Measurements from ENCODE around the gene TMEM248. TPM values are rescaled to one million over a fixed set of nuclear protein-coding genes. Genes with fewer than 3 reads are reported as not detected.
"Not testable (repeated sequence)": the region's sequence is repeated elsewhere in the genome, so short reads cannot be mapped to it uniquely, and the experiment has no call there.

The TMEM248 gene
- total RNA-seq, 1 donor from 2014 or later, result 98.0 TPM

GRCh38 chr7:66913118-66914037 is 7.6 kb upstream of the TMEM248 start:
- Histone ChIP-seq H3K4me1 (ENCODE audit: insufficient read depth, low read length) (no peaks in the 10 kb centered on the region), H3K27ac (ENCODE audit: low read depth, low read length) (no peak overlapping the region), H3K4me2 (ENCODE audit: low read length) (no peak overlapping the region), H3K27me3 (ENCODE audit: insufficient read depth, low read length) (no peaks in the 10 kb centered on the region), H3K9ac (ENCODE audit: low read length) (no peak overlapping the region), H3K4me3 (ENCODE audit: insufficient read depth, low read depth, low read length) (no peak overlapping the region), H3K79me2 (ENCODE audit: insufficient read depth, low read length) (no peaks in the 10 kb centered on the region), H3K9me3 (ENCODE audit: insufficient read depth, low read depth, low read length) (no peaks in the 10 kb centered on the region), H4K20me1 (ENCODE audit: insufficient read depth, low read length) (no peaks in the 10 kb centered on the region), H3K36me3 (ENCODE audit: insufficient read depth, low read length) (no peaks in the 10 kb centered on the region), H2AFZ (ENCODE audit: low read depth, low read length) (no peak overlapping the region)
- Mint-ChIP-seq H3K27me3 (ENCODE audit: low read depth, unreplicated experiment) (no peaks in the 10 kb centered on the region), H3K4me3 (ENCODE audit: unreplicated experiment) (peak overlapping the region; percentile 57), H3K4me1 (ENCODE audit: low read depth, unreplicated experiment) (no peaks in the 10 kb centered on the region), H3K9me3 (ENCODE audit: unreplicated experiment) (peaks cover 3% of the 10 kb centered on the region), H3K27ac (ENCODE audit: unreplicated experiment) (no peak overlapping the region), H3K36me3 (ENCODE audit: low read depth, unreplicated experiment) (peaks cover 3% of the 10 kb centered on the region)
- FAIRE-seq (no peak), DNase-seq (ENCODE audit: low read depth) (no peak)
- TF ChIP-seq, protein P1, sequence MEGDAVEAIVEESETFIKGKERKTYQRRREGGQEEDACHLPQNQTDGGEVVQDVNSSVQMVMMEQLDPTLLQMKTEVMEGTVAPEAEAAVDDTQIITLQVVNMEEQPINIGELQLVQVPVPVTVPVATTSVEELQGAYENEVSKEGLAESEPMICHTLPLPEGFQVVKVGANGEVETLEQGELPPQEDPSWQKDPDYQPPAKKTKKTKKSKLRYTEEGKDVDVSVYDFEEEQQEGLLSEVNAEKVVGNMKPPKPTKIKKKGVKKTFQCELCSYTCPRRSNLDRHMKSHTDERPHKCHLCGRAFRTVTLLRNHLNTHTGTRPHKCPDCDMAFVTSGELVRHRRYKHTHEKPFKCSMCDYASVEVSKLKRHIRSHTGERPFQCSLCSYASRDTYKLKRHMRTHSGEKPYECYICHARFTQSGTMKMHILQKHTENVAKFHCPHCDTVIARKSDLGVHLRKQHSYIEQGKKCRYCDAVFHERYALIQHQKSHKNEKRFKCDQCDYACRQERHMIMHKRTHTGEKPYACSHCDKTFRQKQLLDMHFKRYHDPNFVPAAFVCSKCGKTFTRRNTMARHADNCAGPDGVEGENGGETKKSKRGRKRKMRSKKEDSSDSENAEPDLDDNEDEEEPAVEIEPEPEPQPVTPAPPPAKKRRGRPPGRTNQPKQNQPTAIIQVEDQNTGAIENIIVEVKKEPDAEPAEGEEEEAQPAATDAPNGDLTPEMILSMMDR (IDR thresholded peaks at IDR 0.05; ENCODE audit: insufficient read depth, low read depth, low read length), result no peak
- TF ChIP-seq EZH2 (IDR thresholded peaks at IDR 0.05; ENCODE audit: insufficient read depth, low read length), result no peak

- not testable (repeated sequence) for H3K27me3 Mint-ChIP-seq (ENCODE audit: low read depth, unreplicated experiment); H3K27ac ChIP-seq (ENCODE audit: low read depth, low read length); H3K27ac Mint-ChIP-seq (ENCODE audit: unreplicated experiment); H2AFZ ChIP-seq (ENCODE audit: low read depth, low read length); FAIRE-seq; H3K27me3 ChIP-seq (ENCODE audit: insufficient read depth, low read length); H3K36me3 Mint-ChIP-seq (ENCODE audit: low read depth, unreplicated experiment); H3K4me3 ChIP-seq (ENCODE audit: insufficient read depth, low read depth, low read length); H3K36me3 ChIP-seq (ENCODE audit: insufficient read depth, low read length); H3K4me3 Mint-ChIP-seq (ENCODE audit: unreplicated experiment); DNase-seq (ENCODE audit: low read depth); H3K9me3 Mint-ChIP-seq (ENCODE audit: unreplicated experiment); H3K4me2 ChIP-seq (ENCODE audit: low read length); H3K4me1 ChIP-seq (ENCODE audit: insufficient read depth, low read length); H3K4me1 Mint-ChIP-seq (ENCODE audit: low read depth, unreplicated experiment); H3K9me3 ChIP-seq (ENCODE audit: insufficient read depth, low read depth, low read length); H3K9ac ChIP-seq (ENCODE audit: low read length)
- H3K79me2 ChIP-seq (ENCODE audit: insufficient read depth, low read length), result peaks cover 23% of the 10 kb centered on the region
- H4K20me1 ChIP-seq (ENCODE audit: insufficient read depth, low read length), result peaks cover 12% of the 10 kb centered on the region
These were observed 3.1 kb upstream of the TMEM248 start for GRCh38 chr7:66917904-66918303.

DNA sequence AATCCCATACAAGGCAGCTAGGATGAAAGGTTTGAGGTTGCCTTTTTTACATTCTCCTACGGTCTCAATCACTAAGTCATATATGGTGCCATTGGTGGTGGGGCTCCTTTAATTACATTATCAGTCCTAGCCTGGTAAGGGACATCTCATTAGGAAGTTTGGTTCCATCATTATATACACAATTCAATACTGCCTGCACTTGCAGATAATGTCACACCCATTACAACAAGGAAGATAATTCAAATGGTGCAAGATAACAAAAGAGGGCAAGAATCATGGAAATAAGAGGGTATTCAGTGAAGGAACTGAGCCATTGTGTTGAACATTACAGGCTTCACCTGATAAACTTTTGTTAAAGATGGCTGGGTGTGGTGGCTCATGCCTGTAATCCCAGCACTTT is 1.7 kb upstream of the TMEM248 start:
- Histone ChIP-seq H3K36me3 (ENCODE audit: insufficient read depth, low read length) (peaks cover 5% of the 10 kb centered on the region), H3K4me3 (ENCODE audit: insufficient read depth, low read depth, low read length) (no peak overlapping the region), H4K20me1 (ENCODE audit: insufficient read depth, low read length) (peaks cover 24% of the 10 kb centered on the region), H2AFZ (ENCODE audit: low read depth, low read length) (no peak overlapping the region), H3K27ac (ENCODE audit: low read depth, low read length) (no peak overlapping the region), H3K9me3 (ENCODE audit: insufficient read depth, low read depth, low read length) (no peaks in the 10 kb centered on the region), H3K9ac (ENCODE audit: low read length) (no peak overlapping the region), H3K4me1 (ENCODE audit: insufficient read depth, low read length) (peaks cover 6% of the 10 kb centered on the region), H3K4me2 (ENCODE audit: low read length) (no peak overlapping the region), H3K79me2 (ENCODE audit: insufficient read depth, low read length) (peaks cover 37% of the 10 kb centered on the region), H3K27me3 (ENCODE audit: insufficient read depth, low read length) (no peaks in the 10 kb centered on the region)
- Mint-ChIP-seq H3K36me3 (ENCODE audit: low read depth, unreplicated experiment) (peaks cover 2% of the 10 kb centered on the region), H3K27me3 (ENCODE audit: low read depth, unreplicated experiment) (no peaks in the 10 kb centered on the region), H3K9me3 (ENCODE audit: unreplicated experiment) (no peaks in the 10 kb centered on the region), H3K4me1 (ENCODE audit: low read depth, unreplicated experiment) (peaks cover 5% of the 10 kb centered on the region), H3K4me3 (ENCODE audit: unreplicated experiment) (peak overlapping the region; percentile 29), H3K27ac (ENCODE audit: unreplicated experiment) (no peak overlapping the region)
- no peak for DNase-seq (ENCODE audit: low read depth)
- no peak for FAIRE-seq
- TF ChIP-seq, protein P1 (IDR thresholded peaks at IDR 0.05; ENCODE audit: insufficient read depth, low read depth, low read length), result no peak
- TF ChIP-seq EZH2 (IDR thresholded peaks at IDR 0.05; ENCODE audit: insufficient read depth, low read length), result no peak

Measured in astrocyte (in vitro differentiated cells and primary cell).